ENCODE data around the gene MLX. TPM values are rescaled to one million over a fixed set of nuclear protein-coding genes. Genes with fewer than 3 reads are reported as not detected.
"Not testable (repeated sequence)": the region's sequence is repeated elsewhere in the genome, so short reads cannot be mapped to it uniquely, and the experiment has no call there.

MLX gene
- polyA plus RNA-seq, 6 donors from 2014 or later: 26.7 to 48.2 (median 32.9) TPM

- no peak for DNase-seq
- Mint-ChIP-seq H3K36me3 (no peaks in the 10 kb centered on the region), H3K4me3 (peak overlapping the region in 2 of 8 donors; percentile 24 to 27), H3K4me1 (peaks cover 19 to 25% (median 21%) of the 10 kb centered on the region in 3 donors), H3K27ac (peak overlapping the region in 1 of 6 donors; percentile 43), H3K9me3 (no peaks in the 10 kb centered on the region), H3K27me3 (no peaks in the 10 kb centered on the region)
- ATAC-seq (ENCODE audit: low read depth in 2 of 2): no peak
Observed at GRCh38 chr17:42541041-42541833, 25.7 kb upstream of the MLX start.

GRCh38 chr17:42543190-42544079, 23.5 kb upstream of the MLX start:
- ATAC-seq (ENCODE audit: low read depth in 2 of 2) (no peak), DNase-seq (no peak)
- no peaks in the 10 kb centered on the region for H3K9me3 Mint-ChIP-seq
- H3K27me3 Mint-ChIP-seq: no peaks in the 10 kb centered on the region
- H3K4me1 Mint-ChIP-seq: peaks cover 7 to 15% (median 8%) of the 10 kb centered on the region in 3 donors
- H3K27ac Mint-ChIP-seq: peak overlapping the region in 1 of 6 donors; percentile 72
- no peaks in the 10 kb centered on the region for H3K36me3 Mint-ChIP-seq
- H3K4me3 Mint-ChIP-seq: no peak overlapping the region

- no peaks in the 10 kb centered on the region for H3K9me3 Mint-ChIP-seq
- no peak overlapping the region for H3K4me3 Mint-ChIP-seq
- H3K4me1 Mint-ChIP-seq: peaks cover 10 to 17% (median 13%) of the 10 kb centered on the region in 3 donors
Observed at GRCh38 chr17:42544874-42545283, 22.0 kb upstream of the MLX start.

GRCh38 chr17:42545755-42546505, 21.0 kb upstream of the MLX start:
- not testable (repeated sequence) for ATAC-seq (ENCODE audit: low read depth in 2 of 2)

More at GRCh38 chr17:42544874-42545283, 22.0 kb upstream of the MLX start:
- H3K27ac Mint-ChIP-seq: peak overlapping the region in 1 of 6 donors; percentile 14
- no peaks in the 10 kb centered on the region for H3K27me3 Mint-ChIP-seq
- ATAC-seq (ENCODE audit: low read depth in 2 of 2) (no peak), DNase-seq (no peak)
- no peaks in the 10 kb centered on the region for H3K36me3 Mint-ChIP-seq

GRCh38 chr17:42547001-42547461, 19.9 kb upstream of the MLX start:
- no peaks in the 10 kb centered on the region for H3K27me3 Mint-ChIP-seq
- no peaks in the 10 kb centered on the region for H3K9me3 Mint-ChIP-seq
- H3K36me3 Mint-ChIP-seq: no peaks in the 10 kb centered on the region
- ATAC-seq (ENCODE audit: low read depth in 2 of 2) (no peak), DNase-seq (no peak)
- H3K4me1 Mint-ChIP-seq: peaks cover 14 to 27% (median 17%) of the 10 kb centered on the region in 3 donors
- H3K4me3 Mint-ChIP-seq: peak overlapping the region in 2 of 8 donors; percentile 43 to 46
- no peak overlapping the region for H3K27ac Mint-ChIP-seq

More at GRCh38 chr17:42545755-42546505, 21.0 kb upstream of the MLX start:
- not testable (repeated sequence) for H3K9me3 Mint-ChIP-seq, H3K4me3 Mint-ChIP-seq, DNase-seq, H3K36me3 Mint-ChIP-seq, H3K27me3 Mint-ChIP-seq
- Mint-ChIP-seq H3K4me1 (peaks cover 12 to 21% (median 15%) of the 10 kb centered on the region in 3 donors), H3K27ac (peak overlapping the region in 1 of 6 donors; percentile 21)

GRCh38 chr17:42547698-42548069, 19.2 kb upstream of the MLX start:
- DNase-seq (no peak), ATAC-seq (ENCODE audit: low read depth in 2 of 2) (no peak)
- H3K36me3 Mint-ChIP-seq: no peaks in the 10 kb centered on the region
- no peak overlapping the region for H3K27ac Mint-ChIP-seq
- H3K9me3 Mint-ChIP-seq: no peaks in the 10 kb centered on the region
- H3K4me3 Mint-ChIP-seq: peak overlapping the region in 7 of 8 donors; percentile 15 to 75 (median 47)
- H3K4me1 Mint-ChIP-seq: peaks cover 14 to 33% (median 23%) of the 10 kb centered on the region in 3 donors
- no peaks in the 10 kb centered on the region for H3K27me3 Mint-ChIP-seq

GRCh38 chr17:42548070-42548837, 18.6 kb upstream of the MLX start:
- Mint-ChIP-seq H3K4me1 (peaks cover 14 to 39% (median 25%) of the 10 kb centered on the region in 3 donors), H3K36me3 (no peaks in the 10 kb centered on the region), H3K9me3 (no peaks in the 10 kb centered on the region), H3K27ac (peak overlapping the region in 1 of 6 donors; percentile 78), H3K4me3 (peak overlapping the region; percentile 63 to 77 (median 70)), H3K27me3 (no peaks in the 10 kb centered on the region)
- ATAC-seq (ENCODE audit: low read depth in 2 of 2) (peak; percentile 91), DNase-seq (peak; percentile 82)

GRCh38 chr17:42548993-42549755, 17.7 kb upstream of the MLX start:
- H3K9me3 Mint-ChIP-seq: no peaks in the 10 kb centered on the region
- peak overlapping the region in 3 of 6 donors; percentile 26 to 78 (median 63) for H3K27ac Mint-ChIP-seq
- H3K4me1 Mint-ChIP-seq: peaks cover 17 to 48% (median 27%) of the 10 kb centered on the region in 3 donors
- no peaks in the 10 kb centered on the region for H3K36me3 Mint-ChIP-seq
- DNase-seq (no peak), ATAC-seq (ENCODE audit: low read depth in 2 of 2) (no peak)
- H3K27me3 Mint-ChIP-seq: no peaks in the 10 kb centered on the region
- H3K4me3 Mint-ChIP-seq: peak overlapping the region in 7 of 8 donors; percentile 35 to 78 (median 76)

GRCh38 chr17:42552736-42553135, 14.2 kb upstream of the MLX start, which contains the start of gene HSD17B1:
TSS of gene HSD17B1 (plus strand) at chr17:42552923. CDS start at chr17:42552934, 11 bp downstream.
- H3K9me3 Mint-ChIP-seq; H3K36me3 Mint-ChIP-seq; DNase-seq; H3K27me3 Mint-ChIP-seq; ATAC-seq (ENCODE audit: low read depth in 2 of 2): not testable (repeated sequence)
- H3K4me1 Mint-ChIP-seq: peaks cover 25 to 64% (median 43%) of the 10 kb centered on the region in 3 donors
- H3K27ac Mint-ChIP-seq: peak within 1 kb of the TSS in 5 of 6 donors; percentile 78 to 99 (median 95)
- H3K4me3 Mint-ChIP-seq: peak within 1 kb of the TSS; percentile 94 to 97 (median 96)

GRCh38 chr17:42553161-42553818, 13.6 kb upstream of the MLX start:
- Mint-ChIP-seq H3K4me1 (peaks cover 25 to 60% (median 43%) of the 10 kb centered on the region in 3 donors), H3K27me3 (no peaks in the 10 kb centered on the region), H3K27ac (peak overlapping the region in 5 of 6 donors; percentile 72 to 99 (median 95)), H3K4me3 (peak overlapping the region; percentile 94 to 97 (median 96)), H3K36me3 (no peaks in the 10 kb centered on the region), H3K9me3 (no peaks in the 10 kb centered on the region)
- ATAC-seq (ENCODE audit: low read depth in 2 of 2) (no peak), DNase-seq (no peak)

GRCh38 chr17:42553866-42554249, 13.0 kb upstream of the MLX start:
- H3K4me1 Mint-ChIP-seq: peaks cover 24 to 57% (median 39%) of the 10 kb centered on the region in 3 donors
- H3K36me3 Mint-ChIP-seq: no peaks in the 10 kb centered on the region
- peak overlapping the region; percentile 94 to 97 (median 96) for H3K4me3 Mint-ChIP-seq
- no peaks in the 10 kb centered on the region for H3K27me3 Mint-ChIP-seq
- H3K9me3 Mint-ChIP-seq: no peaks in the 10 kb centered on the region
- ATAC-seq (ENCODE audit: low read depth in 2 of 2): no peak
- H3K27ac Mint-ChIP-seq: peak overlapping the region in 5 of 6 donors; percentile 78 to 99 (median 95)
- no peak for DNase-seq
